ENCODE data around the gene LRRC36. TPM values are rescaled to one million over a fixed set of nuclear protein-coding genes. Genes with fewer than 3 reads are reported as not detected.

Gene LRRC36
- total and polyA plus RNA-seq, 2 experiments from 2014 or later: 1.2 TPM; not detected in 1

GRCh38 chr16:67296420-67296819, 30.2 kb upstream of the LRRC36 start:
- no peak overlapping the region for H3K4me3 Mint-ChIP-seq
- H3K27ac ChIP-seq (ENCODE audit: low read depth): no peak overlapping the region
- H3K9me2 ChIP-seq (ENCODE audit: insufficient read depth): no peaks in the 10 kb centered on the region
- no peak overlapping the region for H2AFZ ChIP-seq
- no peaks in the 10 kb centered on the region for H3K36me3 ChIP-seq (ENCODE audit: insufficient read depth)
- ATAC-seq (no peak), DNase-seq (ENCODE audit: low spot score) (no peak)
- H3K4me3 ChIP-seq: no peak overlapping the region
- no peaks in the 10 kb centered on the region for H3K9me3 Mint-ChIP-seq
- H3K27ac Mint-ChIP-seq: no peak overlapping the region
- H3K4me1 ChIP-seq (ENCODE audit: insufficient read depth): no peaks in the 10 kb centered on the region
- no peaks in the 10 kb centered on the region for H4K20me1 ChIP-seq (replicated peaks; ENCODE audit: insufficient read depth)
- H3K79me2 ChIP-seq (replicated peaks; ENCODE audit: insufficient read depth): no peaks in the 10 kb centered on the region
- H3K4me1 Mint-ChIP-seq: peaks cover 6% of the 10 kb centered on the region
- TF ChIP-seq POLR2AphosphoS5 (IDR thresholded peaks at IDR 0.05; ENCODE audit: low read depth): no peak
- no peak for TF ChIP-seq EZH2 (IDR thresholded peaks at IDR 0.05; ENCODE audit: low read depth, unreplicated experiment)
- TF ChIP-seq STAT1 (IDR thresholded peaks at IDR 0.05; ENCODE audit: unreplicated experiment): no peak
- no peak for TF ChIP-seq REST (IDR thresholded peaks at IDR 0.05; ENCODE audit: unreplicated experiment)
- no peak for TF ChIP-seq NANOG (IDR thresholded peaks at IDR 0.05; ENCODE audit: borderline replicate concordance)
- TF ChIP-seq ZNF462 (CRISPR knock-in tag; IDR thresholded peaks at IDR 0.05): no peak
- no peak for TF ChIP-seq CTCF (conservative IDR thresholded peaks at IDR 0.05; ENCODE audit: low read depth in 2 of 2)
- TF ChIP-seq CREB1 (CRISPR knock-in tag; IDR thresholded peaks at IDR 0.05; ENCODE audit: low read depth): no peak
- no peak for TF ChIP-seq ZNF114 (CRISPR knock-in tag; IDR thresholded peaks at IDR 0.05)
- no peak for TF ChIP-seq ZNF331 (CRISPR knock-in tag; IDR thresholded peaks at IDR 0.05; ENCODE audit: low read depth)
- TF ChIP-seq JUNB (IDR thresholded peaks at IDR 0.05; ENCODE audit: unreplicated experiment): no peak
- no peak for TF ChIP-seq EZH2phosphoT487 (IDR thresholded peaks at IDR 0.05; ENCODE audit: unreplicated experiment)
- no peak for TF ChIP-seq ETS1 (IDR thresholded peaks at IDR 0.05)
- no peaks in the 10 kb centered on the region for H3K27me3 ChIP-seq (ENCODE audit: insufficient read depth)
- H3K36me3 Mint-ChIP-seq (ENCODE audit: low read depth): no peaks in the 10 kb centered on the region; the same call in 2 of the 3 replicates
- H3K27me3 Mint-ChIP-seq (ENCODE audit: insufficient read depth, low read depth, poor library complexity): peaks cover 7% of the 10 kb centered on the region
- H3K4me2 ChIP-seq: no peak overlapping the region
- H3F3A ChIP-seq (replicated peaks; ENCODE audit: low read depth): no peaks in the 10 kb centered on the region
